ENCODE data around the gene SYTL2. TPM values are rescaled to one million over a fixed set of nuclear protein-coding genes. Genes with fewer than 3 reads are reported as not detected.
"Not testable (repeated sequence)": the region's sequence is repeated elsewhere in the genome, so short reads cannot be mapped to it uniquely, and the experiment has no call there.

Gene SYTL2
- polyA plus RNA-seq, 1 donor from 2014 or later: 2.3 TPM

DNA sequence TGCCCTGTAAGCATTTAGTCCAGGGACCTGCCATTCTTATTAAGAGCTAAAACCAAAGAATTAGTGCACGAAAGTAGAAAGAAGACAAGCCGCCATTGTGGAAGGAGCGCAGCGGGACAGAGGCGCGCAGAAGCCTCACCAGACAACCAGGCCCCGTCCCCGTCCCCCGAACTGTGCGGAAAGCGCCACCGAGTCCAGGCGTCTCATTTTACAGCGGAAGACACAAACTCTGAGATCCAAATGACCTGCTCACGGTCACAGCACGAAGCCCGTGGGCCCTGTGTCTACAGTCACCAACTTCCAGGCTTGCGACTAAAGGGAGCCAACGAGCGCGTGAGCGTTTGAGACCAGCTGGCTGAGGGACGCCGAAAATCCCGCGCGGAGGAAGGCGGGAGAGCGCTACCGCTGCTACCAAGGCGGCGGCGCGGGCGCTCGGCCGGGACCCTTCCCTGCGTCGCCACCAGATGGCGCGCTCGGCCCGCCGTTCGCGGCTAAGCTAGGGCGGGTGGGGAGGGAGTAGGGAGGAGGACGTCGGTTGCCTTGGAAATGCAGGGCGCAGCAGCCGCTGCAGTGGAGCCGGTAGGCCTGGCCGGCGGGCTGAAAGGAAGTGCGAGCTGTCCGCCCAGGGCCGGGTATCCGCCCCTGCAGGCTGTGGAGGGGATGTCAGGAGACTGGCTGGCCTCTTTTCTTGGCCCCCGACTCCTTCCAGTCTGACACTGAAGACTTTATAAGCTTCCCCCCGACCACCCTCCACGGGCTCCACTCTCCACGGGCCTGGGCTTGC is 43.8 kb upstream of the SYTL2 start:
- Histone ChIP-seq H4K20me1 (ENCODE audit: insufficient read depth) (no peaks in the 10 kb centered on the region), H3K9me3 (ENCODE audit: low read length) (no peaks in the 10 kb centered on the region), H3K36me3 (ENCODE audit: insufficient read depth, low read length) (no peaks in the 10 kb centered on the region), H3K27ac (ENCODE audit: low read length) (no peak overlapping the region), H3K79me2 (replicated peaks; ENCODE audit: insufficient read depth, low read length) (no peaks in the 10 kb centered on the region), H3K4me2 (ENCODE audit: low read length) (peak overlapping the region; percentile 41), H3K9ac (ENCODE audit: low read length) (peak overlapping the region; percentile 39), H3K9me2 (ENCODE audit: insufficient read depth, low read length) (no peaks in the 10 kb centered on the region), H3K27me3 (ENCODE audit: insufficient read depth, low read depth, low read length) (no peaks in the 10 kb centered on the region), H3F3A (ENCODE audit: insufficient read depth, low read length, poor library complexity, severe bottlenecking) (no peaks in the 10 kb centered on the region), H2AFZ (ENCODE audit: low read depth, low read length) (peak overlapping the region; percentile 61), H3K4me3 (ENCODE audit: low read length) (peak overlapping the region; percentile 69)
- TF ChIP-seq RAD21 (conservative IDR thresholded peaks at IDR 0.05) (peak; percentile 92), EP300 (conservative IDR thresholded peaks at IDR 0.05; ENCODE audit: poor library complexity, severe bottlenecking) (no peak), SMC3 (conservative IDR thresholded peaks at IDR 0.05; ENCODE audit: poor library complexity) (peak; percentile 91), POLR2AphosphoS5 (IDR thresholded peaks at IDR 0.05) (no peak), MXI1 (conservative IDR thresholded peaks at IDR 0.05; ENCODE audit: poor library complexity, severe bottlenecking) (peak; percentile 74)
- TF ChIP-seq, protein P1, sequence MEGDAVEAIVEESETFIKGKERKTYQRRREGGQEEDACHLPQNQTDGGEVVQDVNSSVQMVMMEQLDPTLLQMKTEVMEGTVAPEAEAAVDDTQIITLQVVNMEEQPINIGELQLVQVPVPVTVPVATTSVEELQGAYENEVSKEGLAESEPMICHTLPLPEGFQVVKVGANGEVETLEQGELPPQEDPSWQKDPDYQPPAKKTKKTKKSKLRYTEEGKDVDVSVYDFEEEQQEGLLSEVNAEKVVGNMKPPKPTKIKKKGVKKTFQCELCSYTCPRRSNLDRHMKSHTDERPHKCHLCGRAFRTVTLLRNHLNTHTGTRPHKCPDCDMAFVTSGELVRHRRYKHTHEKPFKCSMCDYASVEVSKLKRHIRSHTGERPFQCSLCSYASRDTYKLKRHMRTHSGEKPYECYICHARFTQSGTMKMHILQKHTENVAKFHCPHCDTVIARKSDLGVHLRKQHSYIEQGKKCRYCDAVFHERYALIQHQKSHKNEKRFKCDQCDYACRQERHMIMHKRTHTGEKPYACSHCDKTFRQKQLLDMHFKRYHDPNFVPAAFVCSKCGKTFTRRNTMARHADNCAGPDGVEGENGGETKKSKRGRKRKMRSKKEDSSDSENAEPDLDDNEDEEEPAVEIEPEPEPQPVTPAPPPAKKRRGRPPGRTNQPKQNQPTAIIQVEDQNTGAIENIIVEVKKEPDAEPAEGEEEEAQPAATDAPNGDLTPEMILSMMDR (IDR thresholded peaks at IDR 0.05; ENCODE audit: poor library complexity, severe bottlenecking): peak; percentile 90

DNA sequence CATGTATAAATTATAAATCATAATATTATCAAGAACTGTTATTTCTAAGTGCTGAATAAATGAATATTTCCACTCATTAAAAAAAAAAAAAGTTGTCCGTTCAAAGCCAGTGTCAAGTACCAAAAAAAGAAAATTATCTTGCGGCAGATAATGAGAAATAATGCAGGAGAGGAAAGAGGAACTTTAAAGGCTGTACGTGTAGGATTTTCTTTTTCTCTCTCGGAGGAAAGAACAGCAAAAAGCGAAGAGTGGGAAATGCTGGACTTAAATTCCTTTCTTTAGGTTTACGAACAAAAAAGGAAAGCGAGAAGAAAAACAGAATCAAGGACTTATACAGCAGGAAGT is 43.2 kb upstream of the SYTL2 start:
- Histone ChIP-seq H4K20me1 (ENCODE audit: insufficient read depth) (no peaks in the 10 kb centered on the region), H3K27me3 (ENCODE audit: insufficient read depth, low read depth, low read length) (no peaks in the 10 kb centered on the region), H3K4me2 (ENCODE audit: low read length) (peak overlapping the region; percentile 41), H3K79me2 (replicated peaks; ENCODE audit: insufficient read depth, low read length) (no peaks in the 10 kb centered on the region), H2AFZ (ENCODE audit: low read depth, low read length) (peak overlapping the region; percentile 24), H3K9ac (ENCODE audit: low read length) (no peak overlapping the region), H3K9me2 (ENCODE audit: insufficient read depth, low read length) (no peaks in the 10 kb centered on the region), H3K36me3 (ENCODE audit: insufficient read depth, low read length) (no peaks in the 10 kb centered on the region), H3F3A (ENCODE audit: insufficient read depth, low read length, poor library complexity, severe bottlenecking) (no peaks in the 10 kb centered on the region), H3K9me3 (ENCODE audit: low read length) (no peaks in the 10 kb centered on the region), H3K4me3 (ENCODE audit: low read length) (peak overlapping the region; percentile 69), H3K27ac (ENCODE audit: low read length) (no peak overlapping the region)
- no peak for TF ChIP-seq POLR2AphosphoS5 (IDR thresholded peaks at IDR 0.05)
- no peak for TF ChIP-seq SMC3 (conservative IDR thresholded peaks at IDR 0.05; ENCODE audit: poor library complexity)
- no peak for TF ChIP-seq EZH2 (IDR thresholded peaks at IDR 0.05; ENCODE audit: borderline replicate concordance, insufficient read depth, low read length, poor library complexity, severe bottlenecking)
- TF ChIP-seq TAF1 (IDR thresholded peaks at IDR 0.05; ENCODE audit: low read depth): no peak
- no peak for TF ChIP-seq RAD21 (conservative IDR thresholded peaks at IDR 0.05)
- TF ChIP-seq MXI1 (conservative IDR thresholded peaks at IDR 0.05; ENCODE audit: poor library complexity, severe bottlenecking): no peak
- TF ChIP-seq, protein P1 (IDR thresholded peaks at IDR 0.05; ENCODE audit: poor library complexity, severe bottlenecking): no peak
- TF ChIP-seq EP300 (conservative IDR thresholded peaks at IDR 0.05; ENCODE audit: poor library complexity, severe bottlenecking): no peak
- TF ChIP-seq, protein P2, sequence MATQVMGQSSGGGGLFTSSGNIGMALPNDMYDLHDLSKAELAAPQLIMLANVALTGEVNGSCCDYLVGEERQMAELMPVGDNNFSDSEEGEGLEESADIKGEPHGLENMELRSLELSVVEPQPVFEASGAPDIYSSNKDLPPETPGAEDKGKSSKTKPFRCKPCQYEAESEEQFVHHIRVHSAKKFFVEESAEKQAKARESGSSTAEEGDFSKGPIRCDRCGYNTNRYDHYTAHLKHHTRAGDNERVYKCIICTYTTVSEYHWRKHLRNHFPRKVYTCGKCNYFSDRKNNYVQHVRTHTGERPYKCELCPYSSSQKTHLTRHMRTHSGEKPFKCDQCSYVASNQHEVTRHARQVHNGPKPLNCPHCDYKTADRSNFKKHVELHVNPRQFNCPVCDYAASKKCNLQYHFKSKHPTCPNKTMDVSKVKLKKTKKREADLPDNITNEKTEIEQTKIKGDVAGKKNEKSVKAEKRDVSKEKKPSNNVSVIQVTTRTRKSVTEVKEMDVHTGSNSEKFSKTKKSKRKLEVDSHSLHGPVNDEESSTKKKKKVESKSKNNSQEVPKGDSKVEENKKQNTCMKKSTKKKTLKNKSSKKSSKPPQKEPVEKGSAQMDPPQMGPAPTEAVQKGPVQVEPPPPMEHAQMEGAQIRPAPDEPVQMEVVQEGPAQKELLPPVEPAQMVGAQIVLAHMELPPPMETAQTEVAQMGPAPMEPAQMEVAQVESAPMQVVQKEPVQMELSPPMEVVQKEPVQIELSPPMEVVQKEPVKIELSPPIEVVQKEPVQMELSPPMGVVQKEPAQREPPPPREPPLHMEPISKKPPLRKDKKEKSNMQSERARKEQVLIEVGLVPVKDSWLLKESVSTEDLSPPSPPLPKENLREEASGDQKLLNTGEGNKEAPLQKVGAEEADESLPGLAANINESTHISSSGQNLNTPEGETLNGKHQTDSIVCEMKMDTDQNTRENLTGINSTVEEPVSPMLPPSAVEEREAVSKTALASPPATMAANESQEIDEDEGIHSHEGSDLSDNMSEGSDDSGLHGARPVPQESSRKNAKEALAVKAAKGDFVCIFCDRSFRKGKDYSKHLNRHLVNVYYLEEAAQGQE (IDR thresholded peaks at IDR 0.05; ENCODE audit: borderline replicate concordance): no peak

DNA sequence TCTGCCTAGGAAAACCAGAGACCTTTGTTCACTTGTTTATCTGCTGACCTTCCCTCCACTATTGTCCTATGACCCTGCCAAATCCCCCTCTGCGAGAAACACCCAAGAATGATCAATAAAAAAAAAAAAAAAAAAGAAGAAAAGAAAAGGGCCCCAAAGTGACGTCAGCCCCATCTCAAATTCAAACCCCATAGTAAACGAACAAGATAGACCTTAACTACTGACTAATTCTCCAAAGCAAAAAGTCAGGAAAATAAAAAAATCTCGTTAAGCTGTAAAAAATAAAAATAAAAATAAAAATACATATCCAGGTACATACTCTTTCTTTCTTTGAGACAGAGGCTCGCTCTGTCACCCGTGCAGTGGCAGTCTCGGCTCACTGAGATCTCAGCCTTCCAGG is 42.6 kb upstream of the SYTL2 start:
- not testable (repeated sequence) for H3K9me2 ChIP-seq (ENCODE audit: insufficient read depth, low read length); H3K9me3 ChIP-seq (ENCODE audit: low read length); H3K27me3 ChIP-seq (ENCODE audit: insufficient read depth, low read depth, low read length); H3K4me3 ChIP-seq (ENCODE audit: low read length); H3K27ac ChIP-seq (ENCODE audit: low read length); H3K79me2 ChIP-seq (replicated peaks; ENCODE audit: insufficient read depth, low read length); H3K4me2 ChIP-seq (ENCODE audit: low read length); H2AFZ ChIP-seq (ENCODE audit: low read depth, low read length); H4K20me1 ChIP-seq (ENCODE audit: insufficient read depth); H3K9ac ChIP-seq (ENCODE audit: low read length); H3K36me3 ChIP-seq (ENCODE audit: insufficient read depth, low read length); H3F3A ChIP-seq (ENCODE audit: insufficient read depth, low read length, poor library complexity, severe bottlenecking)

DNA sequence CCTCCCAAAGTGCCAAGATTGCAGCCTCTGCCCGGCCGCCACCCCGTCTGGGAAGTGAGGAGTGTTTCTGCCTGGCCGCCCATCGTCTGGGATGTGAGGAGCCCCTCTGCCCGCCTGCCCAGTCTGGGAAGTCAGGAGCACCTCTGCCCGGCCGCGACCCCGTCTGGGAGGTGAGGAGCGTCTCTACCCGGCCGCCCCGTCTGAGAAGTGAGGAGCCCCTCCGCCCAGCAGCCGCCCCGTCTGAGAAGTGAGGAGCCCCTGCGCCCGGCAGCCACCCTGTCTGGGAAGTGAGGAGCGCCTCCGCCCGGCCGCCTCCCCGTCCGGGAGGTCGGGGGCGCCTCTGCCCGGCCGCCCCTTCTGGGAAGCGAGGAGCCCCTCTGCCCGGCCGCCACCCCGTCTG is 41.8 kb upstream of the SYTL2 start:
- H3K36me3 ChIP-seq (ENCODE audit: insufficient read depth, low read length); H3K9ac ChIP-seq (ENCODE audit: low read length); H4K20me1 ChIP-seq (ENCODE audit: insufficient read depth); H3K9me2 ChIP-seq (ENCODE audit: insufficient read depth, low read length); H3K4me3 ChIP-seq (ENCODE audit: low read length); H3K27ac ChIP-seq (ENCODE audit: low read length); H3F3A ChIP-seq (ENCODE audit: insufficient read depth, low read length, poor library complexity, severe bottlenecking); H3K9me3 ChIP-seq (ENCODE audit: low read length); H2AFZ ChIP-seq (ENCODE audit: low read depth, low read length); H3K79me2 ChIP-seq (replicated peaks; ENCODE audit: insufficient read depth, low read length); H3K27me3 ChIP-seq (ENCODE audit: insufficient read depth, low read depth, low read length); H3K4me2 ChIP-seq (ENCODE audit: low read length): not testable (repeated sequence)

Measured in neural cell (in vitro differentiated cells).